Neural progenitor cell (in vitro differentiated cells): ENCODE measurements around the gene KRTAP3-2. TPM values are rescaled to one million over a fixed set of nuclear protein-coding genes. Genes with fewer than 3 reads are reported as not detected.

ENCODE experiments used
- DNase-seq: peaks from one replicate; pipeline ENCODE4 v3.0.0-alpha.2; 2016; ENCODE audit warnings: low spot score
- H2AFZ ChIP-seq: fragments of 200-600 bp; sonication (generic); replicated peaks from 2 replicates; pipeline ENCODE4 v1.6.1; 2016; ENCODE audit warnings: antibody characterized with exemption
- H3F3A ChIP-seq: fragments of 200-600 bp; sonication (generic); 2 replicates; pipeline ENCODE4 v1.6.1; 2016; ENCODE audit warnings: antibody characterized with exemption, low read depth
- H3K27ac ChIP-seq: fragments of 200-600 bp; sonication (generic); 2 replicates; pipeline ENCODE4 v1.5.1; 2016; ENCODE audit warnings: mild to moderate bottlenecking
- H3K27me3 ChIP-seq: fragments of 200-600 bp; sonication (generic); 2 replicates; pipeline ENCODE4 v1.6.1; 2016; ENCODE audit warnings: mild to moderate bottlenecking, moderate library complexity
- H3K36me3 ChIP-seq: fragments of 200-600 bp; sonication (generic); 2 replicates; pipeline ENCODE4 v1.5.1; 2016
- H3K4me1 ChIP-seq: fragments of 200-600 bp; sonication (generic); 2 replicates; pipeline ENCODE4 v1.6.1; 2016; ENCODE audit warnings: mixed run types
- H3K4me2 ChIP-seq: fragments of 200-600 bp; sonication (generic); 2 replicates; pipeline ENCODE4 v1.6.1; 2016
- H3K4me3 ChIP-seq: fragments of 200-600 bp; sonication (generic); 2 replicates; pipeline ENCODE4 v1.5.1; 2016
- H3K79me2 ChIP-seq: fragments of 200-600 bp; sonication (generic); 2 replicates; pipeline ENCODE4 v1.6.1; 2016; ENCODE audit warnings: low read depth
- H3K9ac ChIP-seq: fragments of 200-600 bp; sonication (generic); 2 replicates; pipeline ENCODE4 v1.6.1; 2016
- H3K9me3 ChIP-seq: fragments of 200-600 bp; sonication (generic); 2 replicates; pipeline ENCODE4 v1.5.1; 2016; ENCODE audit warnings: low read depth
- H4K20me1 ChIP-seq: fragments of 200-600 bp; sonication (generic); 2 replicates; pipeline ENCODE4 v1.6.1; 2016; ENCODE audit warnings: low read depth
- H3K27ac Mint-ChIP-seq: 3 replicates; pipeline ENCODE4 v1.8.0; 2021; ENCODE audit warnings: mixed read lengths
- H3K27me3 Mint-ChIP-seq: 2 replicates; pipeline ENCODE4 v1.8.0; 2022; ENCODE audit warnings: low read depth, mild to moderate bottlenecking, inconsistent platforms, moderate library complexity, mixed read lengths; ENCODE audit not compliant: insufficient read depth
- H3K36me3 Mint-ChIP-seq: 3 replicates; pipeline ENCODE4 v1.8.0; 2021; ENCODE audit warnings: mixed read lengths
- H3K4me1 Mint-ChIP-seq: 3 replicates; pipeline ENCODE4 v1.8.0; 2021; ENCODE audit warnings: mixed read lengths
- H3K4me3 Mint-ChIP-seq: 3 replicates; pipeline ENCODE4 v1.8.0; 2021; ENCODE audit warnings: mild to moderate bottlenecking, moderate library complexity, mixed read lengths
- H3K9me3 Mint-ChIP-seq: 3 replicates; pipeline ENCODE4 v1.8.0; 2020; ENCODE audit warnings: mixed read lengths
- CTCF ChIP-seq: fragments of 200-600 bp; sonication (generic); IDR thresholded peaks from 2 replicates; pipeline ENCODE4 v1.5.1; 2017; ENCODE audit warnings: antibody characterized with exemption, mild to moderate bottlenecking
- EZH2 ChIP-seq: fragments of 200-600 bp; sonication (generic); IDR thresholded peaks from 2 replicates; pipeline ENCODE4 v1.6.1; 2017; ENCODE audit warnings: antibody characterized with exemption, mild to moderate bottlenecking, moderate library complexity
- EZH2phosphoT487 ChIP-seq: fragments of 200-600 bp; sonication (generic); IDR thresholded peaks from 2 replicates; pipeline ENCODE4 v1.6.1; 2017; ENCODE audit warnings: antibody characterized with exemption
- total RNA-seq: library from RNA; depleted of rRNA; stranded (reverse); fragments of >200 nt; gene quantifications from 2 replicates; pipeline ENCODE4 v1.2.3, GENCODE V29; 2015; ENCODE audit warnings: low replicate concordance

Gene KRTAP3-2
- total RNA-seq, 1 donor from 2014 or later, result not detected

GRCh38 chr17:40997361-40997760, 2.3 kb downstream of the KRTAP3-2 start:
- H3K36me3 ChIP-seq, result no peaks in the 10 kb centered on the region
- no peaks in the 10 kb centered on the region for H3K4me1 Mint-ChIP-seq
- H3K27me3 Mint-ChIP-seq, result no peaks in the 10 kb centered on the region
- no peaks in the 10 kb centered on the region for H3K4me1 ChIP-seq
- H3K4me2 ChIP-seq, result no peak overlapping the region
- no peaks in the 10 kb centered on the region for H3K79me2 ChIP-seq
- H3K27ac ChIP-seq, result no peak overlapping the region
- H2AFZ ChIP-seq, result peak overlapping the region; percentile 1
- TF ChIP-seq EZH2 (no peak), EZH2phosphoT487 (no peak), CTCF (no peak)
- H4K20me1 ChIP-seq, result no peaks in the 10 kb centered on the region
- no peak for DNase-seq
- peak overlapping the region; percentile 9 for H3K27ac Mint-ChIP-seq
- H3K9me3 ChIP-seq, result no peaks in the 10 kb centered on the region
- no peaks in the 10 kb centered on the region for H3F3A ChIP-seq
- H3K9ac ChIP-seq, result no peak overlapping the region
- H3K36me3 Mint-ChIP-seq, result no peaks in the 10 kb centered on the region
- H3K9me3 Mint-ChIP-seq, result no peaks in the 10 kb centered on the region
- H3K4me3 Mint-ChIP-seq, result no peak overlapping the region
- no peaks in the 10 kb centered on the region for H3K27me3 ChIP-seq
- no peak overlapping the region for H3K4me3 ChIP-seq

GRCh38 chr17:40996829-40997228, 2.9 kb downstream of the KRTAP3-2 start:
- H3K4me2 ChIP-seq, result no peak overlapping the region
- no peaks in the 10 kb centered on the region for H3K9me3 ChIP-seq
- H3K27ac Mint-ChIP-seq, result no peak overlapping the region
- H3K4me1 ChIP-seq, result no peaks in the 10 kb centered on the region
- no peaks in the 10 kb centered on the region for H3K27me3 ChIP-seq
- no peaks in the 10 kb centered on the region for H3F3A ChIP-seq
- TF ChIP-seq CTCF (no peak), EZH2phosphoT487 (no peak), EZH2 (no peak)
- no peaks in the 10 kb centered on the region for H3K36me3 Mint-ChIP-seq
- H3K27ac ChIP-seq, result no peak overlapping the region
- H3K9ac ChIP-seq, result no peak overlapping the region
- H3K4me1 Mint-ChIP-seq, result no peaks in the 10 kb centered on the region
- no peak overlapping the region for H3K4me3 Mint-ChIP-seq
- H3K27me3 Mint-ChIP-seq, result no peaks in the 10 kb centered on the region
- no peaks in the 10 kb centered on the region for H3K79me2 ChIP-seq
- no peaks in the 10 kb centered on the region for H3K36me3 ChIP-seq
- DNase-seq, result no peak
- H2AFZ ChIP-seq, result no peak overlapping the region
- no peaks in the 10 kb centered on the region for H3K9me3 Mint-ChIP-seq
- no peak overlapping the region for H3K4me3 ChIP-seq
- no peaks in the 10 kb centered on the region for H4K20me1 ChIP-seq

- Mint-ChIP-seq H3K9me3 (no peaks in the 10 kb centered on the region), H3K4me1 (no peaks in the 10 kb centered on the region), H3K27ac (no peak overlapping the region), H3K36me3 (no peaks in the 10 kb centered on the region), H3K4me3 (no peak overlapping the region), H3K27me3 (no peaks in the 10 kb centered on the region)
- H3K9me3 ChIP-seq, result no peaks in the 10 kb centered on the region
- no peaks in the 10 kb centered on the region for H3K79me2 ChIP-seq
- H3K4me1 ChIP-seq, result no peaks in the 10 kb centered on the region
- H2AFZ ChIP-seq, result no peak overlapping the region
- no peaks in the 10 kb centered on the region for H3K27me3 ChIP-seq
- H3K36me3 ChIP-seq, result no peaks in the 10 kb centered on the region
- no peak for DNase-seq
- H3K4me2 ChIP-seq, result no peak overlapping the region
- H3K27ac ChIP-seq, result no peak overlapping the region
- no peak overlapping the region for H3K9ac ChIP-seq
- TF ChIP-seq EZH2 (no peak), EZH2phosphoT487 (no peak), CTCF (no peak)
- no peak overlapping the region for H3K4me3 ChIP-seq
- no peaks in the 10 kb centered on the region for H4K20me1 ChIP-seq
- no peaks in the 10 kb centered on the region for H3F3A ChIP-seq
These were observed 4.6 kb downstream of the KRTAP3-2 start for GRCh38 chr17:40995116-40995515.

GRCh38 chr17:40993839-40994238, 5.9 kb downstream of the KRTAP3-2 start, which contains the start of gene KRTAP3-3:
KRTAP3-3 (minus strand) TSS chr17:40994164; CDS start chr17:40994097, 67 bp downstream.
- no peaks in the 10 kb centered on the region for H3K4me1 Mint-ChIP-seq
- H3K4me2 ChIP-seq, result no peak within 1 kb of the TSS
- TF ChIP-seq EZH2, result no peak
- TF ChIP-seq EZH2phosphoT487, result no peak
- TF ChIP-seq CTCF, result no peak
- no peaks in the 10 kb centered on the region for H3K36me3 Mint-ChIP-seq
- no peaks in the 10 kb centered on the region for H3F3A ChIP-seq
- no peaks in the 10 kb centered on the region for H3K36me3 ChIP-seq
- H4K20me1 ChIP-seq, result no peaks in the 10 kb centered on the region
- no peaks in the 10 kb centered on the region for H3K27me3 ChIP-seq
- no peaks in the 10 kb centered on the region for H3K79me2 ChIP-seq
- no peaks in the 10 kb centered on the region for H3K9me3 Mint-ChIP-seq
- no peak within 1 kb of the TSS for H3K4me3 ChIP-seq
- H3K4me1 ChIP-seq, result no peaks in the 10 kb centered on the region
- no peak for DNase-seq
- H3K27ac ChIP-seq, result no peak within 1 kb of the TSS
- H3K27me3 Mint-ChIP-seq, result no peaks in the 10 kb centered on the region
- no peaks in the 10 kb centered on the region for H3K9me3 ChIP-seq
- H2AFZ ChIP-seq, result peak within 1 kb of the TSS; percentile 61
- no peak within 1 kb of the TSS for H3K4me3 Mint-ChIP-seq
- no peak within 1 kb of the TSS for H3K9ac ChIP-seq
- H3K27ac Mint-ChIP-seq, result no peak within 1 kb of the TSS
